HG03354 (cell line): ENCODE data around the gene VSIR.

Experiments used
- ATAC-seq: cut with Tn5 transposase; IDR thresholded peaks from one replicate; pipeline ENCODE4 v1.9.1; 2021; ENCODE audit warnings: mild to moderate bottlenecking; ENCODE audit not compliant: unreplicated experiment, poor library complexity, severe bottlenecking

Gene VSIR

DNA sequence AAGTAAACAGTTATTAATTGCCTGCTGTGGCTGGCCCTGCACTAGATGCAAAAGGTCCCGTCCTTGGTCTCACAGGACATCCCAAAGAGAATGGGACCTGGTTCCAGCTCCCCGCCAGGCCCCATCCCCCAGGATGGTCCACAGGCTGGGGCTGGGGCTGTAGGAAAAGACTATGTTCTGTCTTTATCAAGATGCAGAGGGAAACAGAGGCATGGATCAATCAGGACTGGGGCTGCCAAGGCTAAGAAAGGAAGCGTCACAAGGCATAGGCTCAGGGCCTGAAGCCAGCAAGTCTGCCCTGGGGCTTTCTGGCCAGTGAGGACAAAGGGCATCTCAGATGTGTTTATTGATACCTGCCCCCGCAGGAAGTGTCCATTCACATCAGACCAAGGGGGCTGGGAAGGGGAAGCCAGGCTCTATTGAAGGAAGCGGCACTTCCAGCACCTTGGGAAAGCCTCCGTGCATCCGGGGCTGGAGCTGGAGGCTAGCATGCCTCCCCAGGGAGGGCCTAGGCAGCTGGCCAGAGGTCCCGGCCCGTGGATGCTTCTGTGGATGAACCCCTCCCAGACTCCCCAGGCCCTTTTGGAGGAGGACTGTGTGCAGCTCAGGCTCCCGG lies 5.8 kb downstream of the VSIR start:
- no peak for ATAC-seq

DNA sequence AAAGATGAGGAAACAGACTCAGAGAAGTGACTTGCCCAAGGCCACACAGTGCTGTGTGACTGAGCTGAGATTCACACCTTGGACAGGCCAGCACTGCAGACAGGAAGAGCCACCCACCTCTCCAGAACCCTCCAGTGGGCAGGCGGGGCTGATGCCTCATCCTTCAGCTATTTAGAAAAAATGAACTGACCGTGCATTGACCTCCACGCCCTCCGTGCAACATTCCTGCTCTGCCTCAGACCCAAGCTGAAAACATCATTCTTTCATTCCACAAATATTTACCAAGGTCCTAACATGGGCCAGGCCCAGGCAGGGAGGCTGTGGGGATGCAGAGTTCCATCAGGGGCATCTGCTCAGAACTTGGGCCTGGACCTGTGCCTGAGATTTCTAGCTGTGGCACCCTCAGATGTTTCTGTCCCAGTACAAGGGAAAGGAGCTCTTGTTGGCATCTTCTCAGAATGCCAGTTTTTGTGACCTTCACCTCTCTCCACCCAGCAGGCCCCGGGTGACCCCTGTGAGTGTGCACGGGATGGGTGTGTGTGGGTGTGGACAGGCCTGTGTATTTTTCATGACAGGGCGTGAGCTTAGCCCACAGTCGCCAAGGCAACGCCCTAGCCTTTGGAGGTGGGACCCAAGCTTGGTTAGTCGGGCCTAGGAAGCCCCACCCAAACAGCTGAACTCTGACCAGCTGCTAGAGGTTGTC lies 6.5 kb downstream of the VSIR start:
- peak; percentile 40 for ATAC-seq

DNA sequence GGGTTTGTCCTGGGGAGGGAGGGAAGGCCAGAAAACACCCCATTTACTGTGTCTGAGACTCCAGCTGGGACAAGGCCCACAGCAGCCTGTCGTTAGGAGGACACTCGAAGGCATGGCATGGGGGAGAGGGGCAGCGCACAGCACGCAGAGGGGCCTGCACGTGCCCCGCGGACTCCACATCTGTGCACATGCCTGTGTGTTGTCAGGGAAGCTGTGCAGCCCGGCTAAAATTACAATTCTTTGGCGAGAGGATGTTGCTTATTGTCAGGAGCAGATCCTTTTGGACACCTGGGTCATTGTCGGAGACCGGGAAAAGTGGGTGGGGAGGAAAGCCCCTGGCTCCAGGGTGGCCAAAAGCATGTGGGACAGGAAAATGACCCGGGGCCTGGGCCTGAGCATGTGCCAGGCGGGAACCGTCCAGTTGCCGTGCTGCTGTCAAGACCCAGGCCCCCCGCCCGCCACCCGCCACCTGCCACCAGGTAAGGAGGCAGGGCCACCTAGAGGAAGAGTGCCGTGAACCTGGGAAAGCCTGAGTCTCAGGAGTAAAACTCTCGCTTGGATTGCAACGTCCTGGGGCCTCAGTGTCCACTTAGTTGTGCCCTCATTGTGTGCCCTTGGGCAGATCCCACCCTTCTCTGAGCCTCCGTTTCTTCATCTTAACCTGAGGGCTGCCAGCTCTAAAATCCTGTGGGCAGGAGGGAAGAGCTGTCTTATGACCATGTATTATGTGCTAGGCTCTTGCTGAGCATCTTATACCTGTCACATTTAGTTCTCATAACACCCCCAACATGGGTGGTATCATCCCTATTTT lies 7.2 kb downstream of the VSIR start:
- no peak for ATAC-seq

DNA sequence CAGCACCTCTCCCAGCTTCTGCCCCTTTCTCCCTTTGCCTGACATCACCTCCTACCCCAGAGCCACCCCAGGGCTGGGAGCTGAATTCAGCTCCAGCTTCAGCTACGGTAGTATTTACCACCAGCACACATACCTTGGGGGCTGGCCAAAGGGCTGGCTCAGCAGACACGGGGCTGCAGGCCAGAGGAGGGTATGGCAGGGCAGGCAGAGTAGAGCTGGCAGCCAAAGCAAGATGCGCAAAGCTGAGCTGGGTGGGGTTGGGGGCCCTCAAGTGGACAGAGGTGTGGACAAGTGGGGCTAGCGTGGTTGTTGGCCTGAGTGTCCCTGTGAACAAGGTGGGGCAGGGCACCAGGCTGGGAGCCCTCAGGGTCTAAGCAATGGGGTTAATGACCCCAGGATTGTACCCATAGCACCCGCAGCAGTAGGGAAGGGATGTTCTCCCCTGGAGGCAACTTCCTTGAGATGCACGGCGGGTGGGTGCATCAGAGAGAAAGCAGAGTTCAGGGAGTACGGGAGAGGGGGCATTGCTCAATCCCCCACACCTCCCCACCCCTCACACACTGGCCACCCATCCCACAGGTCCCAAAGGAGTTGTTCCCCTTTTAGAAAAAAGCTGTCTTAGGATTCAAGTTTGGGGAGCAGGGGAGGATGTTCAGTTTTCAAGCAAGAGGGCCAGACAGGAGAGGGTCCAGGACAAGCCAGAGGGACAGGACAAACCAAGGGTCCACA lies 8.0 kb downstream of the VSIR start:
- no peak for ATAC-seq

DNA sequence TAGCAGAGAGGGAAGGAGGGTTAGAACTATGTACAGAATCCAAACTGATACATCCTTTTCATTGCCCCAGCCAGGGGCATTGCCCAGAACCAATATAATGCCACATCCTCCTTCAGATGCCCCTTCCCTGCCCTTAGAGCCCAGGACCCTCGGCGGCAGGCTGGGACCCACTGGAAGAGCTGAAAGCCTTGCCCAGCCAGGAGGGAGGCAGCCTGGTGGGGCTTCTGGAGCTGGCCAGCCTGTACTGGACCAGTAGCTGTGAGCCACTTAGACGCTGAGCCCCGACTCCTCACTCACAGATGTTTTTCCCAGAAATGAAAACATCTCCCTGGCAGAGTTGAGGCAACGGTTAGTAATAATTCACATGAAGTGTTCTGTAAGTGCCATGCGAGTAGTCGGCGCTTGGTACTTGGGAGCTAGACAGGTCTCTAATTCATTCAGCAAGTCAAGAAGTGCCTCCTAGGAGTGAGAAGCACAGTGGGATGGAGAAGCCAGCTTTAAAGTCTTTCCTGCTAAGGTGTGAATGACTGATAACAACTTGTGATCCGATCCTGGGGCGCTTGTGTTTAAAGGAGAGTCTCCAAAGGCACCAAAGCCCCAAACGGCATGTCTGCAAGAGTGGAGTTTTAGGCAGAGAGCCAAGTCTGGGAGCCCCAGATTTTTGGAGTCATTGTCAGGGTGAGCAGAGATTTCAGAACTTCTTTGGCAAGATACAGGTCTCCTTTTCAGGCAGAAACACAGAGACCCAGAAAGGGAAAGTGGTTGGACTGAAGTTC lies 9.8 kb downstream of the VSIR start:
- ATAC-seq = no peak

DNA sequence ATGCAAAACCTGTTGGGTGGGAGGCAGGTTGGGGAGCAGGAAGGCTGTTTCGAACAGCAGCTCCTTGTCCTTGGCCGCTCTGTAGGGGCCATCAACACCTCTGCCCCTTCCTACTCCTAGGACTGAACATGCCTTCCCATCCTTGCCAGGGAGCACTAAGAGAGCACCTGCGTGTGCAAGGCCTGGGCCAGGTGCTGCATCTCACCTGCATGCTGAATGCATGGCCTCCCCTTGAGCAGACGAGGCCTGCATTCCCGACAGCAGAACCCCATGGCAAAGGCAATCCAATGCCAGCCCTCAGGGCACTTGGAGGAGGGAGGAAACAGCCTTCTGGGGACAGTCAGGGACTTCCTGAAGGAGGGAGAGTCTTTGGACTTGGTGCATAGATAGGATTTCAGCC lies 11.0 kb downstream of the VSIR start:
- ATAC-seq = no peak

DNA sequence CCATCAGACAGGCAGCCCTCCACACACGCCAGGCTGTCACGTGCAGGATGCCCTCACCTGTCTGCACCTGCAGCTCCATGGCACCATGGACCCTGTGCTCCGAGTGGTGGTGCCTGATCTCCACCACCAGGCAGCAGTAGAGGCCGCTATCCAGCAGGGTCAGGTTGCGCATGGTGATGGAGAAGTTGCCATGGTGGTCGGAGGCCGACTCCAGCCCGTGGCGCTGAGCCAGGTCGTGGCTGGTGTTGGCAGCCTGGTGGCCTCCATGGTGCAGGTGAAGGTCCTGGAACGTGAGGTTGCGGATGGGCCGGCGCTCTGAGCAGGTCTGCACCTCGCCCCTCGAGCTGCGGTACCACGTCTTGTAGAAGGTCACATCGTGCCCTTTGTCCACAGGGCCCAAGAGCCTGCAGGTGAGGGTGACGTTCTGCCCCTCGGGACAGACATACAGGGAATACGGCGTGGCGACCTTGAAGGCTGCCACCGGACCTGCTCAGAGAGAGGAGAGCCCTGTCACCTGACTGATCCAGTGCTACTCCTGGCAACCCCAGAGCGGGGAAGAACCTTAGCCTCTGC lies 11.7 kb downstream of the VSIR start:
- ATAC-seq = no peak

DNA sequence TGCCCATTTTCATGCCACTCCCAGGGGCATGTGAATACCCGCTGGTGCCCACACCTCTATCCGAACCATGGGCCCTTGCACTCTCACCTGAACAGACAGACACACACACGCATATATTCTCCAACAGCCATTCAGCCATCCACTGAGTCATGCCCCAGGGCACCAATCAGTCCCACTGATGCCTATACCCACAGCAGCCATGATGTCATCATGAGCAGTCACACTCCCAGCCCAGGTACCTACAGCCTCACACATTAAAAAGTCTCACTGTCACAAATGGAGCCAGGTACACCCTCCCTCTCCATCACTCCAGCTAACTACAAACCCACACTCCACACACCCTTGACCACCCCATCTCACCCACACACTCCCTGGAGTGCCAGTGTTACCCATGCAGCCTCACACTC lies 12.2 kb downstream of the VSIR start:
- no peak for ATAC-seq

DNA sequence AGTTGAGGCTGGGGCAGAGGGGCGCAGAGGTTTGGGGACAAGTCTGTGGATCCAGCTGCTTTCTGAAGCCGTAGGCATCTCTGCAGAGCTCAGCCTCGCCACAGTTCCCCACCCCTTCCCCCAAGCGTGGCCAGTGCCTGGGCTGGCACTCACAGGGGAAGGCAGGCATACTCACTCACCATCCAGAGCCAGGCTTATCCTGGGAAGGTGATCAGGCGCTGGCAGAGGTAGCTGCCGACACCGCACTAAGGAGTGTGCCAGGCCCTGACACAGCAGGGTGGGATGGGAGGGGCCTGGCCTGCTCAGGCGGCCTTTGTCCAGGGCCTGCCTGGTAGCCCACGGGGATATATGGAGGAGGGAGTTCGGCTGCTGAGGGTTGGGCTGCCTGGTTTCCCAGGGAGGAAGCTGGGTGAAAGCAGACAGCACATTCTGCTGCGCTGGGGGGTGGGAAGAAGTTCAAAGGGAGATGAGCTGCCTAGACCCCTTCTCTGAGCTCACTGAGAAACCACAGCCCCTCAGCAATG lies 15.9 kb downstream of the VSIR start:
- ATAC-seq = no peak

DNA sequence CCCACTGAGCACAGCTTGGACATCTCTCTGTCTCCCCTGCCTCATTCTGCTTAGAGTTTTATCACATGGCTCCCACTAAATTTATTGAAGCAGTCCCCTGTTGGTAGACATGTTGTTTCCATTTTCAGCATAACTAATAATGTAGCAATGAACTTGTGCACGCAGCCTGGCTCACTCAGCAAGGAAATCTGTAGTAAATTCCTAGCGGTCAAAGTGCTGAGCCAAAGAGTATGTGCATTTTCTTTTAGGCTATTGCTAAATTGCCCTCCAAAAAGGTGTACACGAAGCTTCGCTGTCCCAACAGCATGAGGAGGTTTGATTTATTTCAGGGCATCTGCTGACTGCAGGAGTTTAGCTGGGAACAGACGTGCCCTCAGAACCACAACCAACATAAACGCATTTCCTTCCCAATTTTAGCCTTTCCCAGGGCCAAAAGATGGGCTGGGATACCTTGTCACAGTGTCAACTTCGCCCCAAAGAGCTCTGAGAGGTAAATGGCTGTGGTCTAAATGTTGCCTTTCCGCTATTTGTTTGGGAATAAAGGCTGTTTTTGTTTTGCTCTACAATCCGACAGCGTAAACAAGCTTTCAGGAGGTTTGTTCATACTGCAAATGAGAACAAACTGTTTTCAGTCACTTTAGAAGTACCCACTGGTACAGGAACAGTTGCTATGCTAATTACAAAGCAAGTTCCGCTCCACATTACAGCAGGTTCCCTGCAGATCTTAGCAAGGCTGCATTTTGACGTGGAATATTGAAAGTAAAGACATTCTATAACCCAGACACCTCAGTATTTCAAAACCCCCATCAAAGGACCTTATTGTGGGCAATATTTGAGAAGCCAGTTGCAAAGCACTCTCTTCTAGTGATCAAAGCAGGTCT lies 16.8 kb downstream of the VSIR start:
- no peak for ATAC-seq

DNA sequence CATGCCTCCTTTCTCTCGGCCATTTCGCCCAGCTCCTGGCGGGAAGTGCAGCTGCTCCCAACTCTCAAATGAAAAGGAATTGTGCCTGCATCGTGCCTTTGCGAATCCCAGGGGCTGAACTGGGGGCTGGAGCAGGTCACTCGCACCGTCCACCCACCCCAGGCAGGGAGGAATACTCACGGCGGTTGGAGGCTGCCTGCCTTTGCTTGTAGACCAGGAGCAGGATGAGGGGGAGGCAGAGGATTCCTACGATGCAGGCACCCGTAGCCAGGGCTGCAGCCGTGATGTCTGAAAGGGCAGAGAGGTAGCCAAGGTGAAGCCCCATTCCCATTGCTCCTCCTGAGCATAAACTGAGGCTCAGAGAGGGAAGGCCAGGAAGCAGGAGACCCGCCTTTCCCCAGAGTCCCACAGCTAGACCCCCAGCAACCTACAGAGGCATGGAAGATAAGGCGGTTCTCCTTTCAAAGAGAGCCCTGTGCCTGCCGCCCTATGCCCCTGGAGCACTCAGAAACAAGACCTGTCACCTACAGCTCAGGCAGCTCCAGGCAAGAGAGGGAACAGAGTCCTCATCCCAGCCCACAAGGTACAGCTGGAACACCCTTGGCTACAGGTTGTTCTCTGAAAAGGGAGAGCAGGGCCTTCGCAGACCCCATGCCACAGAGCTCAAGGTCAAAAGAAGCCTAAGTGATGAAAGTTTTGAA lies 18.0 kb downstream of the VSIR start:
- no peak for ATAC-seq

DNA sequence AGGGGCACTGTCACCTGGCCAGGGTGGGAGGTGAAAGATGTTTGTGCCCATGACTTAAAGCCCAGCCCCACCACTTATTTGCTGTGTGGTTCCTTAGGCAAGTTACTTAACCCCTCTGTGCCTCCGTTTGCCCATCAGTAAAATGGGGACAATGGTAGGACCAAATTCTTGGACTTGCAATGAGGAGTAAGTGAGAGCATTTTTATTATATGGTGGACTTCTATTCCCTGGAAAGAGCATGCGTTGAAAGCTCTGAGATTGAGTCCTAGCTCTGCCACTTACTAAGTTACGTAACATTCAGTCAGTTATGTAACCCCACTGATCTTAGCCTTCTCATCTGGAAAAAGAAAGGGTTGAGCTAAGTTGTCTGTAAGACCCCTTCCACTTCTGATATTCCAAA lies 18.8 kb downstream of the VSIR start:
- ATAC-seq = no peak

DNA sequence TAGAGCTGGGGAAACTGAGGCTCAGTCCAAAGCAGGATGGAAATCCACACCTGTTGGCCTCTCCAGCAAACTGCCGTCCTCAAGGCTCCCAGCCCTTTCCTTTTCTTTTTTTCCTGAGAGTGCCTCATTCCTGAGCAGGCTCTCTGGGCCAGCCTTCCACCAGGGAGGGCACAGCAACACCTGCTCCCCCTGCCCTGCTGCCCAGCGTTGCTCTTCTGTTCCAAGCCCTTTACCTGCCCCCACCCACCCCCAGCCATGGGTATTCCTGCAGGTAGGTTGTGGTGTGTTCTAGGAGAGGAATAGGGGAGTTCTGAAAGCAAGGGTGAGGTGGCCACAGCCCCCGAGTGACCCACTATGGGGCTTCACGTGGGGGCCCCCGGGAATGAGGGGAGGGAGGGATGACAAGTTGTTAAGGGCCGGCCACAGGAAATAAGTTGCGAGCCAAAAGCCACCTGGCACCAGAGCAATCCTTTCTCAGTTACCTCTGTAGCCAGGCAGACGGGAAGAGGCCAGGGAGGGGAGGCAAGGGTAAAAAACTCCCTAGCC lies 19.3 kb downstream of the VSIR start:
- no peak for ATAC-seq

DNA sequence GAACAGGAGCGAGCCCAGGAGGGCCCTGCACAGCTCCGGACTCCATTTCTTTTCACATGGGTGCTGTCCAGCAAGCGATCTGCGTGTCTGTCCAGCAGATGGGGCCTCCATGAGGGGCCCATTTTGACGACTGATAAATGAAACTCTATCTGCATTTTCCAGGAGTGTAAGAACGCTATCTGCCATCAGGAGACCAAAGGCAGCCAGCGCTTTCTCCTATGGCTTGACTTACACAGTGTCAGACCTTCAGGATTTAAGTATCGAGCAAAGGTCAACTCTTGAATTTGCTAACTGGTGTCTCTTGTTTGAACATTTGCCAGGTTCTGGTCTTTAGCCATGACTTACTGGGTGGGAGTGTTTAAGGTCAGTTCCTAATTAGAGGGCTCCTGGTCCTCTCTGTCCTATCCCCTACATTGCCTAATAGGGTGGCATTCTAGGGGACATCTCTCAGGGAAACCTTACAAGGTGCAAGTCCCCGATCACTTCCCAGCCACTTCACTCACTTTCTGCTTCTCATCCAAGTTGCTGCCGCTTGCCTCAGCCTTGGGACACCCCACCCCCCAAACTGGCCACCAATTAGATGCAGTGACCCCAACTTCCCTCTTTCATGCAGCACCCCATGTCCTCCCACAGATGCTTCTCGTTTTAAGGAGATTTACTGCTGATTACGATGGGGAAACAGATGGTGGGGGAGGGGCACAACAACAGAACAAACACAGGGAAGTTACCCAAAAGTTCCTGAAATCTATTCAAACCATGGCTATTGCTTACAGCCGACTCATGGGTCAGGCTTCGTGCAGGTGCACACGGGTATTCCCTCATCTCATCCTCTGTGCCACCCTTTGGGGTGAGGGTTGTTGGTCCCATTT lies 20.0 kb downstream of the VSIR start:
- ATAC-seq = no peak

DNA sequence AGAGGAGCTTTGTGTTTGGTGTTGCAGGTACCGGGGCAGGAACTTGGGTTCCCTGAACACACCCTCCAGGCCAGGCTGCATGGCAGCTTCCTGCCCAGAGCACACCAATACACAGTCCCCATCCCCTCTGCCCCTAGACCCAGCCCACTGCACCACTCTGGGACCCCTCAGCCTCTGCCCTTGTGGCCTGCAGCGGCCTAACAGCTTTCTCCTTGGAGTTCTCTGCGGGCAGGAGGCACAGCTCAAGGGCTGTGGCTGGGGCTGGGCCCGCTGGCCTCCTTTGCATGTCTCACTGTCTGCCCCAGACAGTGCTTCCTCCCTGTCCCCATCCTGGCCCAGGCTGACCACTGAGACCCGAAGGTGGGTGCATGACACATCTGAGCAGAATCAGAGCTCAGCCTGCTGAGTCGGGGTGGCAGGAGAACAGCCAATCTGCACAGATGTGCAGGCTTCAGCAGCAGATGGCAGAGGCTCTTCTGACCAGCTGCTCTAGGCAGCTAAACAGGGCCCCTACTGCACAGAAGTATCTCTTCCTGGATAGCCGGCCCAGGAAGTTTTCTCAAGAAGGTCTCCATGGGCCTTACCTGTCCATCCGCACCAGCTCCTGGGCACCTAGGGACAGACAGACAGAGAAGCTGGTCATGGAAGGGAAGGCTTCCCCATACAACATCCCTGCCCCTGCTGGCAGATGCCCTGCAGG lies 20.8 kb downstream of the VSIR start:
- ATAC-seq = no peak
